IPS-20b (cell line): ENCODE results near the gene LCN6.
"Not testable (repeated sequence)": the region's sequence is repeated elsewhere in the genome, so short reads cannot be mapped to it uniquely, and the experiment has no call there.

ENCODE experiments used
- H3K27ac ChIP-seq: one replicate; pipeline ENCODE4 v1.5.1; 2013; ENCODE audit warnings: low read length
- H3K27me3 ChIP-seq: 2 replicates; pipeline ENCODE4 v1.6.1; 2013; ENCODE audit warnings: mild to moderate bottlenecking, low read length, inconsistent platforms; ENCODE audit not compliant: insufficient read depth
- H3K36me3 ChIP-seq: 2 replicates; pipeline ENCODE4 v1.6.1; 2013; ENCODE audit warnings: low read depth, mild to moderate bottlenecking, inconsistent platforms, low read length, moderate library complexity; ENCODE audit not compliant: insufficient read depth
- H3K4me1 ChIP-seq: 2 replicates; pipeline ENCODE4 v1.6.1; 2013; ENCODE audit warnings: mild to moderate bottlenecking, control low read depth, inconsistent platforms, low read length, moderate library complexity; ENCODE audit not compliant: insufficient read depth
- H3K4me3 ChIP-seq: 2 replicates; pipeline ENCODE4 v1.5.1; 2013; ENCODE audit warnings: mild to moderate bottlenecking, low read length, inconsistent platforms
- H3K9ac ChIP-seq: 2 replicates; pipeline ENCODE4 v1.6.1; 2013; ENCODE audit warnings: low read depth, mild to moderate bottlenecking, inconsistent platforms, low read length, moderate library complexity
- H3K9me3 ChIP-seq: 2 replicates; pipeline ENCODE4 v1.6.1; 2013; ENCODE audit warnings: mild to moderate bottlenecking, low read depth, low read length, inconsistent platforms; ENCODE audit not compliant: insufficient read depth

Gene LCN6

GRCh38 chr9:136748201-136748600 lies at the start of gene LCN6:
LCN6 (minus strand) TSS chr9:136748525; CDS start chr9:136748483, 42 bp downstream.
- Histone ChIP-seq H3K9ac (no peak within 1 kb of the TSS), H3K36me3 (no peaks in the 10 kb centered on the region), H3K4me1 (no peaks in the 10 kb centered on the region)

GRCh38 chr9:136796775-136797347 lies 48.5 kb upstream of the LCN6 start:
- H3K9ac ChIP-seq, H3K36me3 ChIP-seq, H3K4me1 ChIP-seq, H3K27ac ChIP-seq, H3K4me3 ChIP-seq, H3K9me3 ChIP-seq: not testable (repeated sequence)
- peaks cover 17% of the 10 kb centered on the region for H3K27me3 ChIP-seq

More at GRCh38 chr9:136748201-136748600, at the start of gene LCN6:
- Histone ChIP-seq H3K27me3 (no peaks in the 10 kb centered on the region), H3K4me3 (no peak within 1 kb of the TSS), H3K9me3 (no peaks in the 10 kb centered on the region), H3K27ac (no peak within 1 kb of the TSS)

- no peak within 1 kb of the TSS for H3K9ac ChIP-seq
- H3K27me3 ChIP-seq, result peaks cover 16% of the 10 kb centered on the region
- no peak within 1 kb of the TSS for H3K27ac ChIP-seq
- H3K4me1 ChIP-seq, result peaks cover 4% of the 10 kb centered on the region; the same call in 1 of the 2 replicates
- H3K9me3 ChIP-seq, result no peaks in the 10 kb centered on the region
- H3K36me3 ChIP-seq, result peaks cover 9% of the 10 kb centered on the region; the same call in 1 of the 2 replicates
- no peak within 1 kb of the TSS for H3K4me3 ChIP-seq
Measured at GRCh38 chr9:136796238-136796774, 48.0 kb upstream of the LCN6 start, which contains the start of gene CCDC183. CCDC183 (plus strand) TSS chr9:136796338; CDS start chr9:136796398, 60 bp downstream.

GRCh38 chr9:136795000-136795348 lies 46.6 kb upstream of the LCN6 start:
- H3K4me3 ChIP-seq, result no peak overlapping the region
- peaks cover 16% of the 10 kb centered on the region for H3K27me3 ChIP-seq
- H3K36me3 ChIP-seq, result peaks cover 9% of the 10 kb centered on the region; the same call in 1 of the 2 replicates
- no peak overlapping the region for H3K27ac ChIP-seq
- no peak overlapping the region for H3K9ac ChIP-seq
- H3K4me1 ChIP-seq, result peaks cover 8% of the 10 kb centered on the region
- no peaks in the 10 kb centered on the region for H3K9me3 ChIP-seq

- H3K9me3 ChIP-seq, result no peaks in the 10 kb centered on the region
- H3K4me3 ChIP-seq, result no peak overlapping the region
- H3K27me3 ChIP-seq, result peaks cover 11% of the 10 kb centered on the region
- no peak overlapping the region for H3K27ac ChIP-seq
- no peak overlapping the region for H3K9ac ChIP-seq
- peaks cover 9% of the 10 kb centered on the region; the same call in 1 of the 2 replicates for H3K36me3 ChIP-seq
- peaks cover 8% of the 10 kb centered on the region for H3K4me1 ChIP-seq
Measured at GRCh38 chr9:136794281-136794999, 46.1 kb upstream of the LCN6 start.

GRCh38 chr9:136793086-136793946 lies 45.0 kb upstream of the LCN6 start:
- Histone ChIP-seq H3K9me3 (no peaks in the 10 kb centered on the region), H3K27ac (no peak overlapping the region), H3K36me3 (peaks cover 9% of the 10 kb centered on the region; the same call in 1 of the 2 replicates), H3K4me1 (peaks cover 8% of the 10 kb centered on the region), H3K27me3 (peaks cover under 1% of the 10 kb centered on the region; the same call in 1 of the 2 replicates), H3K9ac (no peak overlapping the region), H3K4me3 (no peak overlapping the region)

GRCh38 chr9:136792321-136793085 lies 44.2 kb upstream of the LCN6 start:
- H3K9me3 ChIP-seq, result no peaks in the 10 kb centered on the region
- H3K4me1 ChIP-seq, result peaks cover 8% of the 10 kb centered on the region
- peak overlapping the region; percentile 82; the same call in 1 of the 2 replicates for H3K9ac ChIP-seq
- no peak overlapping the region for H3K27ac ChIP-seq
- H3K36me3 ChIP-seq, result peaks cover 9% of the 10 kb centered on the region; the same call in 1 of the 2 replicates
- peak overlapping the region; percentile 85; the same call in 1 of the 2 replicates for H3K4me3 ChIP-seq
- H3K27me3 ChIP-seq, result no peaks in the 10 kb centered on the region

GRCh38 chr9:136791516-136792276 lies 43.4 kb upstream of the LCN6 start:
- no peaks in the 10 kb centered on the region for H3K9me3 ChIP-seq
- peak overlapping the region; percentile 85 for H3K4me3 ChIP-seq
- H3K9ac ChIP-seq, result peak overlapping the region; percentile 82
- peaks cover 9% of the 10 kb centered on the region; the same call in 1 of the 2 replicates for H3K36me3 ChIP-seq
- peaks cover 3% of the 10 kb centered on the region; the same call in 1 of the 2 replicates for H3K4me1 ChIP-seq
- no peaks in the 10 kb centered on the region for H3K27me3 ChIP-seq
- peak overlapping the region; percentile 65 for H3K27ac ChIP-seq

- H3K27ac ChIP-seq, result peak within 1 kb of the TSS; percentile 65
- no peaks in the 10 kb centered on the region for H3K27me3 ChIP-seq
- peak within 1 kb of the TSS; percentile 82 for H3K9ac ChIP-seq
- peaks cover 3% of the 10 kb centered on the region; the same call in 1 of the 2 replicates for H3K4me1 ChIP-seq
- peaks cover 9% of the 10 kb centered on the region; the same call in 1 of the 2 replicates for H3K36me3 ChIP-seq
- H3K9me3 ChIP-seq, result no peaks in the 10 kb centered on the region
- peak within 1 kb of the TSS; percentile 85 for H3K4me3 ChIP-seq
Measured at GRCh38 chr9:136790640-136791515, 42.6 kb upstream of the LCN6 start, which contains the start of gene TMEM141. TMEM141 (plus strand) TSS chr9:136791344; CDS start chr9:136791371, 27 bp downstream.
